Stomach (tissue), 9 donors: ENCODE results near the gene HNRNPA1. TPM values are rescaled to one million over a fixed set of nuclear protein-coding genes. Genes with fewer than 3 reads are reported as not detected.

Experiments used
- DNase-seq, 2 donors: peaks; one replicate each; pipeline versions ENCODE4 v3.0.0 to v3.0.0-alpha.2; 2013 to 2019
- H3K27ac ChIP-seq, 5 donors: fragments of 200-600 bp in 4 of 5; sonication (generic) in 4 of 5; one replicate each; pipeline ENCODE4 v1.5.1; 2013 to 2019; ENCODE audit warnings: mild to moderate bottlenecking in 1 of 5, moderate library complexity in 1 of 5
- H3K27me3 ChIP-seq, 3 donors: fragments of 200-600 bp; sonication (generic); one replicate each; pipeline ENCODE4 v1.5.1; 2017 to 2019; ENCODE audit warnings: mixed run types in 1 of 3
- H3K36me3 ChIP-seq, 4 donors: fragments of 200-600 bp; sonication (generic); 1 replicate in 3 of 4; 2 replicates in 1 of 4; pipeline ENCODE4 v1.5.1; 2016 to 2019
- H3K4me1 ChIP-seq, 4 donors: fragments of 200-600 bp; sonication (generic); one replicate each; pipeline ENCODE4 v1.5.1; 2016 to 2019
- H3K4me3 ChIP-seq, 4 donors: fragments of 200-600 bp; sonication (generic) in 3 of 4; one replicate each; pipeline ENCODE4 v1.5.1; 2016 to 2019; ENCODE audit warnings: mild to moderate bottlenecking in 1 of 4
- H3K9me3 ChIP-seq, 4 donors: fragments of 200-600 bp; sonication (generic); one replicate each; pipeline ENCODE4 v1.5.1; 2016 to 2019
- CTCF ChIP-seq, 7 experiments: fragments of 450-650 bp in 4 of 7; fragments of 200-600 bp in 3 of 7; sonication (generic) in 3 of 7; IDR thresholded peaks; one replicate each; pipeline ENCODE4 v1.5.1; 2016 to 2019; ENCODE audit warnings: antibody characterized with exemption in 7 of 7, control low read depth in 2 of 7, mild to moderate bottlenecking in 1 of 7
- EP300 ChIP-seq: sonication (generic); formaldehyde crosslinking; IDR thresholded peaks from one replicate; pipeline ENCODE4 v1.6.1; 2017; ENCODE audit warnings: antibody characterized with exemption
- POLR2A ChIP-seq, 4 donors: fragments of 450-650 bp; IDR thresholded peaks; one replicate each; pipeline ENCODE4 v1.6.1; 2016; ENCODE audit warnings: antibody characterized with exemption in 4 of 4, control low read depth in 2 of 4, mild to moderate bottlenecking in 1 of 4, moderate library complexity in 1 of 4
- POLR2AphosphoS5 ChIP-seq, 3 donors: sonication (generic); formaldehyde crosslinking; IDR thresholded peaks; one replicate each; pipeline ENCODE4 v1.6.1; 2016; ENCODE audit warnings: antibody characterized with exemption in 3 of 3
- WGBS, 5 donors: extraction: QIAGEN DNeasy Blood & Tissue Kit in 3 of 5; methylation state at CpG; one replicate each; pipeline versions ENCODE4 v1.1.5 to v1.1.7; 2013 to 2018; 5-methylcytosine and 5-hydroxymethylcytosine counted together
- intact Hi-C: fragments of 100-400 bp; cut with DNase I; formaldehyde crosslinking; loops from one replicate; pipeline ENCODE4 v1.15.1; 2023; ENCODE audit warnings: low total_unique reads
- polyA plus RNA-seq, 3 donors: library from polyadenylated mRNA; stranded (reverse); fragments of 200-250 nt; gene quantifications; one replicate each; pipeline ENCODE4 v1.2.3, GENCODE V29; 2013
- total RNA-seq, 5 donors: library from RNA; depleted of rRNA; stranded (reverse); fragments of >200 nt; gene quantifications; one replicate each; pipeline versions ENCODE4 v1.1.0 to v1.2.3, GENCODE V29; 2014 to 2016
- donor health status: healthy with polysubstance abuse.
- donor health status: Bipolar disorder and iron deficiency.
- donor health status: healthy.

The HNRNPA1 gene
- total and polyA plus RNA-seq, 8 donors: 211 to 1,103 (median 623) TPM

- H3K9me3 ChIP-seq: no peaks in the 10 kb centered on the region
- H3K4me3 ChIP-seq: no peak overlapping the region
- intact Hi-C loops: no loop called here
- peaks cover 0 to 22% (median 11%) of the 10 kb centered on the region in 4 donors for H3K4me1 ChIP-seq
- H3K27ac ChIP-seq: no peak overlapping the region
- H3K27me3 ChIP-seq: no peaks in the 10 kb centered on the region
- DNase-seq: no peak
- no peaks in the 10 kb centered on the region for H3K36me3 ChIP-seq
- WGBS, 5 donors: 94 to 100% (median 97%) methylated on average over 2 of the region's 2 CpGs
- TF ChIP-seq POLR2AphosphoS5 (IDR thresholded peaks at IDR 0.05) (no peak), CTCF (IDR thresholded peaks at IDR 0.05) (no peak), POLR2A (IDR thresholded peaks at IDR 0.05) (no peak), EP300 (no peak)
Measured at GRCh38 chr12:54266852-54267251, 13.7 kb upstream of the HNRNPA1 start.

- TF ChIP-seq EP300: no peak
- TF ChIP-seq POLR2AphosphoS5 (IDR thresholded peaks at IDR 0.05): no peak
- TF ChIP-seq POLR2A (IDR thresholded peaks at IDR 0.05): no peak
- TF ChIP-seq CTCF (IDR thresholded peaks at IDR 0.05): no peak
- Histone ChIP-seq H3K36me3 (peaks cover 0 to 17% (median 7%) of the 10 kb centered on the region in 4 donors), H3K27ac (no peak overlapping the region), H3K4me1 (peaks cover 0 to 14% (median 6%) of the 10 kb centered on the region in 4 donors), H3K4me3 (no peak overlapping the region), H3K9me3 (no peaks in the 10 kb centered on the region), H3K27me3 (no peaks in the 10 kb centered on the region)
- no peak for DNase-seq
- intact Hi-C loops: no loop called here
- WGBS, 5 donors: 84 to 96% (median 89%) methylated on average over 2 of the region's 2 CpGs
Measured at GRCh38 chr12:54270345-54270744, 10.2 kb upstream of the HNRNPA1 start.

- Histone ChIP-seq H3K4me3 (no peak overlapping the region), H3K27me3 (no peaks in the 10 kb centered on the region), H3K9me3 (no peaks in the 10 kb centered on the region), H3K4me1 (peaks cover 0 to 30% (median 15%) of the 10 kb centered on the region in 4 donors), H3K27ac (no peak overlapping the region), H3K36me3 (peaks cover 0 to 17% (median 7%) of the 10 kb centered on the region in 4 donors)
- intact Hi-C loops: no loop called here
- TF ChIP-seq CTCF (IDR thresholded peaks at IDR 0.05) (no peak), POLR2AphosphoS5 (IDR thresholded peaks at IDR 0.05) (no peak), EP300 (no peak)
- DNase-seq: no peak
- 58 to 73% (median 60%) methylated on average over 1 of the region's 1 CpG for WGBS, 5 donors
Measured at GRCh38 chr12:54272214-54272613, 8.3 kb upstream of the HNRNPA1 start.

GRCh38 chr12:54273981-54274380, 6.5 kb upstream of the HNRNPA1 start:
- intact Hi-C loops: no loop called here
- no peak for DNase-seq
- WGBS, 5 donors: 69 to 81% (median 72%) methylated on average over 2 of the region's 2 CpGs

More at GRCh38 chr12:54273981-54274380, 6.5 kb upstream of the HNRNPA1 start:
- TF ChIP-seq POLR2AphosphoS5 (IDR thresholded peaks at IDR 0.05) (no peak), CTCF (IDR thresholded peaks at IDR 0.05) (no peak), POLR2A (IDR thresholded peaks at IDR 0.05) (no peak), EP300 (no peak)
- Histone ChIP-seq H3K27ac (no peak overlapping the region), H3K4me1 (peaks cover 16 to 47% (median 31%) of the 10 kb centered on the region in 4 donors), H3K36me3 (peaks cover 0 to 17% (median 7%) of the 10 kb centered on the region in 4 donors), H3K9me3 (no peaks in the 10 kb centered on the region), H3K4me3 (no peak overlapping the region), H3K27me3 (no peaks in the 10 kb centered on the region)
